HepG2 (cell line): ENCODE results near the gene GJD4. TPM values are rescaled to one million over a fixed set of nuclear protein-coding genes. Genes with fewer than 3 reads are reported as not detected.

Experiments
- EZH2 ChIP-seq: conservative IDR thresholded peaks from 2 replicates; pipeline ENCODE4 v1.6.1; 2012; ENCODE audit warnings: mild to moderate bottlenecking, low read depth, low read length, moderate library complexity
- FIP1L1 ChIP-seq: fragments of 200-400 bp; formaldehyde crosslinking; IDR thresholded peaks from 2 replicates; pipeline ENCODE4 v1.6.1; 2018; ENCODE audit warnings: low read depth, mild to moderate bottlenecking, low read length, moderate library complexity, borderline replicate concordance; ENCODE audit not compliant: insufficient read depth
- HNF1B ChIP-seq: sonication (generic); formaldehyde crosslinking; IDR thresholded peaks from 2 replicates; pipeline ENCODE4 v1.5.1; 2020; ENCODE audit warnings: mild to moderate bottlenecking, moderate library complexity, missing genetic modification reagents
- HNRNPH1 ChIP-seq: fragments of 200-400 bp; formaldehyde crosslinking; optimal IDR thresholded peaks from 2 replicates; pipeline ENCODE3; 2017; ENCODE audit warnings: mild to moderate bottlenecking, low read depth, low read length
- ISL2 ChIP-seq: sonication (generic); formaldehyde crosslinking; IDR thresholded peaks from 2 replicates; pipeline ENCODE4 v1.5.0; 2020; ENCODE audit warnings: missing genetic modification reagents
- KAT2B ChIP-seq: fragments of 150-350 bp; IDR thresholded peaks from 2 replicates; pipeline ENCODE4 v1.6.1; 2014; ENCODE audit warnings: low read depth, low read length, borderline replicate concordance
- SIN3B ChIP-seq: fragments of 150-350 bp; IDR thresholded peaks from 2 replicates; pipeline ENCODE4 v1.6.1; 2014; ENCODE audit warnings: low read length
- TAF1 ChIP-seq: sonication (generic); formaldehyde crosslinking; IDR thresholded peaks from 2 replicates; pipeline ENCODE4 v1.4.0; 2020; ENCODE audit warnings: missing genetic modification reagents
- ZNF180 ChIP-seq: sonication (generic); formaldehyde crosslinking; IDR thresholded peaks from 2 replicates; pipeline ENCODE4 v1.4.0; 2020; ENCODE audit warnings: low read depth, missing genetic modification reagents, borderline replicate concordance
- ZNF34 ChIP-seq: sonication (generic); formaldehyde crosslinking; IDR thresholded peaks from 2 replicates; pipeline ENCODE4 v1.4.0; 2020; ENCODE audit warnings: mild to moderate bottlenecking, missing genetic modification reagents, borderline replicate concordance
- ZNF543 ChIP-seq: sonication (generic); formaldehyde crosslinking; IDR thresholded peaks from 2 replicates; pipeline ENCODE4 v1.4.0; 2020; ENCODE audit warnings: mild to moderate bottlenecking, missing genetic modification reagents
- ZNF703 ChIP-seq: sonication (generic); formaldehyde crosslinking; IDR thresholded peaks from 2 replicates; pipeline ENCODE4 v1.5.1; 2020; ENCODE audit warnings: missing genetic modification reagents, mild to moderate bottlenecking, moderate library complexity, borderline replicate concordance
- ZNF773 ChIP-seq: sonication (generic); formaldehyde crosslinking; IDR thresholded peaks from 2 replicates; pipeline ENCODE4 v1.4.0; 2020; ENCODE audit warnings: missing genetic modification reagents, borderline replicate concordance
- ZNF83 ChIP-seq: sonication (generic); formaldehyde crosslinking; IDR thresholded peaks from 2 replicates; pipeline ENCODE4 v1.4.0; 2020; ENCODE audit warnings: missing genetic modification reagents, mild to moderate bottlenecking, borderline replicate concordance
- ZNF891 ChIP-seq: sonication (generic); formaldehyde crosslinking; IDR thresholded peaks from 2 replicates; pipeline ENCODE4 v1.5.0; 2020; ENCODE audit warnings: mild to moderate bottlenecking, missing genetic modification reagents
- polyA plus RNA-seq, 8 experiments: library from polyadenylated mRNA; depleted of rRNA in 3 of 8; stranded (reverse) in 7 of 8; unstranded in 1 of 8; fragments of >200 nt; fragmentation: Illumina TruSeq in 4 of 8; extraction: Trizol in 4 of 8; gene quantifications; 2 replicates each; pipeline versions ENCODE4 v1.2.1 to v1.2.3, GENCODE V29; 2011 to 2016; ENCODE audit warnings: low read depth in 4 of 8, missing spikeins in 1 of 8, mixed read lengths in 1 of 8; ENCODE audit not compliant: insufficient read depth in 1 of 8
- total RNA-seq, 5 experiments: library from RNA; depleted of rRNA; stranded (reverse); fragments of >200 nt; fragmentation: Illumina TruSeq; extraction: Trizol; gene quantifications; 2 replicates each; pipeline ENCODE4 v1.2.3, GENCODE V29; 2016; ENCODE audit warnings: low read depth in 1 of 5
- TF ChIP-seq, protein P1 (sequence below): sonication (generic); formaldehyde crosslinking; IDR thresholded peaks from 2 replicates; pipeline ENCODE4 v1.8.1; 2023; ENCODE audit warnings: mild to moderate bottlenecking, moderate library complexity, missing genetic modification reagents
- TF ChIP-seq, protein P2 (sequence below): sonication (generic); formaldehyde crosslinking; IDR thresholded peaks from 2 replicates; pipeline ENCODE4 v1.4.0; 2020; ENCODE audit warnings: missing genetic modification reagents
- TF ChIP-seq, protein P3 (sequence below): sonication (generic); formaldehyde crosslinking; IDR thresholded peaks from 2 replicates; pipeline ENCODE4 v1.4.0; 2020; ENCODE audit warnings: mild to moderate bottlenecking, missing genetic modification reagents, borderline replicate concordance
- TF ChIP-seq, protein P4 (sequence below): sonication (generic); formaldehyde crosslinking; IDR thresholded peaks from 2 replicates; pipeline ENCODE4 v1.5.0; 2020; ENCODE audit warnings: missing genetic modification reagents

The GJD4 gene
- total and polyA plus RNA-seq, 2 of the 13 experiments (the other 11 are each of a cell fraction or from before 2014, with no cell fraction given) = not detected

DNA sequence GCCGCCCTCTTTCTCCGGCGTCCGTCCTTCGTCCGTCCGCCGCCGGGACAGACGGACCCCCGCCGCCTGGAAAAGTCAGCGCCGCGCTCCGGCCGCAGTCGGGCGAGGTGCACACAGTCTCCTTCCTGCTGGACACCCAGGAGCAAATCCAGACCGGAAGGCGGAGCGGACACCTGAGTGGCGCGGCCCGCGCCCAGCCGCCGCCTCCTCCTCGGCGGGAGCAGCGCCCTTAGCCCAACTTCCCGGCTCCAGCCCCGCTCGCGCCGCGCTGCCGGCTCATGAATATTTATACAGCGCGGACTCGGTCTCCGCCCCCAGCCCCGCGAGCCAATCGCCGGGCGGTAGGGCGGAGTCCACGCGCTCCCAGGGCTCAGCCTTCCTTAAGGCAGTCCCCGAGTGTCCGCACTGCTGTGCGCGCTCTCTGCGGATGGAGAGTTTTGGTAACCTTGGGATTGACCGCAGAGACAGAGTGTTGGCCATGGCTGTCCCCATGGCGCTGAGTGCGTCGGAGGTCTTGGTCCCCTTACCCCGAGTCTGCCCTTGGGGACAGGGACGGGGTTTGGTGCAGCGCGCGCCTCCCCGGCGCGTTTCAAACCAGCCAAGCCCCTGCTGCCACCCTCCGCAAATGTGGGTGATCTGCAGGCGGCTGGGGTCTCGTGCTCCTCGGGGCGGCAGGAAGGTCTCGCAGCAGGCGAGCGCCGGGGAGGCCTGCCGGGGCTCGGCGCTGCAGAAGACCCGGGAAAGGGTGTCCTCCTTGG lies 37.1 kb downstream of the GJD4 start, which contains the start of gene FZD8 (continued):
- TF ChIP-seq HNF1B (CRISPR knock-in tag) = no peak
- TF ChIP-seq, protein P1, sequence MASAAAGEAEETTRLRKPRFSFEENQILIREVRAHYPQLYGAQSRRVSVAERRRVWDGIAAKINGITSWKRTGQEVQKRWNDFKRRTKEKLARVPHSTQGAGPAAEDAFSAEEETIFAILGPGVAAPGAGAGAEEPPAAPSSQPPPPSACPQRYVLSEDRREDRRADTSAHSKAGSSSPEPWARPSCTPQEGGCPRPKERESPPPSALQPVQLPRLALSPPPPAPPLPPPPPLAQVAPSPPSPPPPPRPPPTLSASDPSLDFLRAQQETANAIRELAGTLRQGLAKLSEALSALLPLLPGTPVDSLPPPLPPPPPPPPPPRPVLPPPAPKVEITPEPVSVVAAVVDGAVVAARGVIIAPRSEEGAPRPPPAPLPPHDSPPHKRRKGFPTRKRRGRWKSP (CRISPR knock-in tag) = peak; percentile 41; the same call in 1 of the 2 replicates
- TF ChIP-seq ZNF180 (CRISPR knock-in tag) = no peak
- no peak for TF ChIP-seq SIN3B
- TF ChIP-seq ZNF891 (CRISPR knock-in tag) = no peak; the same call in 1 of the 2 replicates
- TF ChIP-seq ISL2 = no peak
- TF ChIP-seq ZNF703 (CRISPR knock-in tag) = no peak
- TF ChIP-seq ZNF83 (CRISPR knock-in tag) = no peak
- TF ChIP-seq ZNF34 (CRISPR knock-in tag) = no peak
- TF ChIP-seq ZNF543 (CRISPR knock-in tag) = no peak
- TF ChIP-seq, protein P2, sequence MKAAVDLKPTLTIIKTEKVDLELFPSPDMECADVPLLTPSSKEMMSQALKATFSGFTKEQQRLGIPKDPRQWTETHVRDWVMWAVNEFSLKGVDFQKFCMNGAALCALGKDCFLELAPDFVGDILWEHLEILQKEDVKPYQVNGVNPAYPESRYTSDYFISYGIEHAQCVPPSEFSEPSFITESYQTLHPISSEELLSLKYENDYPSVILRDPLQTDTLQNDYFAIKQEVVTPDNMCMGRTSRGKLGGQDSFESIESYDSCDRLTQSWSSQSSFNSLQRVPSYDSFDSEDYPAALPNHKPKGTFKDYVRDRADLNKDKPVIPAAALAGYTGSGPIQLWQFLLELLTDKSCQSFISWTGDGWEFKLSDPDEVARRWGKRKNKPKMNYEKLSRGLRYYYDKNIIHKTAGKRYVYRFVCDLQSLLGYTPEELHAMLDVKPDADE (CRISPR knock-in tag) = no peak
- no peak for TF ChIP-seq KAT2B
- TF ChIP-seq FIP1L1 = no peak
- TF ChIP-seq, protein P3, sequence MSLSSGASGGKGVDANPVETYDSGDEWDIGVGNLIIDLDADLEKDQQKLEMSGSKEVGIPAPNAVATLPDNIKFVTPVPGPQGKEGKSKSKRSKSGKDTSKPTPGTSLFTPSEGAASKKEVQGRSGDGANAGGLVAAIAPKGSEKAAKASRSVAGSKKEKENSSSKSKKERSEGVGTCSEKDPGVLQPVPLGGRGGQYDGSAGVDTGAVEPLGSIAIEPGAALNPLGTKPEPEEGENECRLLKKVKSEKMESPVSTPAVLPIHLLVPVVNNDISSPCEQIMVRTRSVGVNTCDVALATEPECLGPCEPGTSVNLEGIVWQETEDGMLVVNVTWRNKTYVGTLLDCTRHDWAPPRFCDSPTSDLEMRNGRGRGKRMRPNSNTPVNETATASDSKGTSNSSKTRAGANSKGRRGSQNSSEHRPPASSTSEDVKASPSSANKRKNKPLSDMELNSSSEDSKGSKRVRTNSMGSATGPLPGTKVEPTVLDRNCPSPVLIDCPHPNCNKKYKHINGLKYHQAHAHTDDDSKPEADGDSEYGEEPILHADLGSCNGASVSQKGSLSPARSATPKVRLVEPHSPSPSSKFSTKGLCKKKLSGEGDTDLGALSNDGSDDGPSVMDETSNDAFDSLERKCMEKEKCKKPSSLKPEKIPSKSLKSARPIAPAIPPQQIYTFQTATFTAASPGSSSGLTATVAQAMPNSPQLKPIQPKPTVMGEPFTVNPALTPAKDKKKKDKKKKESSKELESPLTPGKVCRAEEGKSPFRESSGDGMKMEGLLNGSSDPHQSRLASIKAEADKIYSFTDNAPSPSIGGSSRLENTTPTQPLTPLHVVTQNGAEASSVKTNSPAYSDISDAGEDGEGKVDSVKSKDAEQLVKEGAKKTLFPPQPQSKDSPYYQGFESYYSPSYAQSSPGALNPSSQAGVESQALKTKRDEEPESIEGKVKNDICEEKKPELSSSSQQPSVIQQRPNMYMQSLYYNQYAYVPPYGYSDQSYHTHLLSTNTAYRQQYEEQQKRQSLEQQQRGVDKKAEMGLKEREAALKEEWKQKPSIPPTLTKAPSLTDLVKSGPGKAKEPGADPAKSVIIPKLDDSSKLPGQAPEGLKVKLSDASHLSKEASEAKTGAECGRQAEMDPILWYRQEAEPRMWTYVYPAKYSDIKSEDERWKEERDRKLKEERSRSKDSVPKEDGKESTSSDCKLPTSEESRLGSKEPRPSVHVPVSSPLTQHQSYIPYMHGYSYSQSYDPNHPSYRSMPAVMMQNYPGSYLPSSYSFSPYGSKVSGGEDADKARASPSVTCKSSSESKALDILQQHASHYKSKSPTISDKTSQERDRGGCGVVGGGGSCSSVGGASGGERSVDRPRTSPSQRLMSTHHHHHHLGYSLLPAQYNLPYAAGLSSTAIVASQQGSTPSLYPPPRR (CRISPR knock-in tag) = no peak
- no peak for TF ChIP-seq HNRNPH1
- TF ChIP-seq ZNF773 (CRISPR knock-in tag) = 0 out of 2 replicates have a peak, but pooled peaks have one; percentile 43
- TF ChIP-seq, protein P4, sequence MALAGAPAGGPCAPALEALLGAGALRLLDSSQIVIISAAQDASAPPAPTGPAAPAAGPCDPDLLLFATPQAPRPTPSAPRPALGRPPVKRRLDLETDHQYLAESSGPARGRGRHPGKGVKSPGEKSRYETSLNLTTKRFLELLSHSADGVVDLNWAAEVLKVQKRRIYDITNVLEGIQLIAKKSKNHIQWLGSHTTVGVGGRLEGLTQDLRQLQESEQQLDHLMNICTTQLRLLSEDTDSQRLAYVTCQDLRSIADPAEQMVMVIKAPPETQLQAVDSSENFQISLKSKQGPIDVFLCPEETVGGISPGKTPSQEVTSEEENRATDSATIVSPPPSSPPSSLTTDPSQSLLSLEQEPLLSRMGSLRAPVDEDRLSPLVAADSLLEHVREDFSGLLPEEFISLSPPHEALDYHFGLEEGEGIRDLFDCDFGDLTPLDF (CRISPR knock-in tag) = no peak
- no peak for TF ChIP-seq TAF1
- TF ChIP-seq EZH2 = no peak
